HepG2 (cell line): Measurements from ENCODE around the gene SENP5. TPM values are rescaled to one million over a fixed set of nuclear protein-coding genes. Genes with fewer than 3 reads are reported as not detected.
A peak's percentile ranks its signal among the peaks of the same experiment; 100 is the strongest.

Experiments
- FLYWCH1 ChIP-seq: sonication (generic); formaldehyde crosslinking; IDR thresholded peaks from 2 replicates; pipeline ENCODE4 v1.8.1; 2023; ENCODE audit warnings: mild to moderate bottlenecking, missing genetic modification reagents
- GTF2F1 ChIP-seq: fragments of 150-350 bp; IDR thresholded peaks from 2 replicates; pipeline ENCODE4 v1.6.1; 2014; ENCODE audit warnings: low read length
- HNRNPL ChIP-seq: fragments of 200-400 bp; formaldehyde crosslinking; IDR thresholded peaks from 2 replicates; pipeline ENCODE4 v1.6.1; 2017; ENCODE audit warnings: mild to moderate bottlenecking, low read depth, low read length
- HOXA5 ChIP-seq: sonication (generic); formaldehyde crosslinking; IDR thresholded peaks from 2 replicates; pipeline ENCODE4 v1.4.0; 2020; ENCODE audit warnings: missing genetic modification reagents
- JUN ChIP-seq: sonication (generic); formaldehyde crosslinking; IDR thresholded peaks from 2 replicates; pipeline ENCODE4 v1.4.0; 2020; ENCODE audit warnings: mild to moderate bottlenecking, missing genetic modification reagents
- KAT2B ChIP-seq: fragments of 150-350 bp; IDR thresholded peaks from 2 replicates; pipeline ENCODE4 v1.6.1; 2014; ENCODE audit warnings: low read depth, low read length, borderline replicate concordance
- MIXL1 ChIP-seq: IDR thresholded peaks from 2 replicates; pipeline ENCODE4 v1.6.1; 2016
- MTF2 ChIP-seq: sonication (generic); formaldehyde crosslinking; IDR thresholded peaks from 2 replicates; pipeline ENCODE4 v1.5.0; 2020; ENCODE audit warnings: missing genetic modification reagents, borderline replicate concordance
- POGZ ChIP-seq: sonication (generic); formaldehyde crosslinking; IDR thresholded peaks from 2 replicates; pipeline ENCODE4 v1.4.0; 2020; ENCODE audit warnings: mild to moderate bottlenecking, missing genetic modification reagents
- POLR2A ChIP-seq, 2 experiments: IDR thresholded peaks; 2 replicates each; pipeline ENCODE4 v1.6.1; 2011; ENCODE audit warnings: low read depth in 2 of 2, low read length in 2 of 2, mild to moderate bottlenecking in 1 of 2, moderate library complexity in 1 of 2; ENCODE audit not compliant: insufficient read depth in 1 of 2
- REXO4 ChIP-seq: sonication (generic); formaldehyde crosslinking; IDR thresholded peaks from 2 replicates; pipeline ENCODE4 v1.8.0; 2022; ENCODE audit warnings: missing genetic modification reagents, mild to moderate bottlenecking, borderline replicate concordance
- SALL2 ChIP-seq: sonication (generic); formaldehyde crosslinking; IDR thresholded peaks from 2 replicates; pipeline ENCODE4 v1.8.1; 2023; ENCODE audit warnings: mild to moderate bottlenecking, missing genetic modification reagents, inconsistent platforms
- STAT5B ChIP-seq: sonication (generic); formaldehyde crosslinking; IDR thresholded peaks from 2 replicates; pipeline ENCODE4 v1.4.0; 2020; ENCODE audit warnings: missing genetic modification reagents
- YEATS4 ChIP-seq: sonication (generic); formaldehyde crosslinking; IDR thresholded peaks from 2 replicates; pipeline ENCODE4 v1.4.0; 2020; ENCODE audit warnings: missing genetic modification reagents, borderline replicate concordance
- YY1 ChIP-seq: IDR thresholded peaks from 2 replicates; pipeline ENCODE4 v1.6.1; 2011; ENCODE audit warnings: low read length, low read depth, moderate library complexity, mild to moderate bottlenecking; ENCODE audit not compliant: insufficient read depth, insufficient replicate concordance
- ZFP1 ChIP-seq: IDR thresholded peaks from 2 replicates; pipeline ENCODE4 v1.6.1; 2016
- ZFP62 ChIP-seq: sonication (generic); formaldehyde crosslinking; IDR thresholded peaks from 2 replicates; pipeline ENCODE4 v1.4.0; 2020; ENCODE audit warnings: missing genetic modification reagents
- ZMYM2 ChIP-seq: sonication (generic); formaldehyde crosslinking; IDR thresholded peaks from 2 replicates; pipeline ENCODE4 v1.8.0; 2022; ENCODE audit warnings: mild to moderate bottlenecking, missing genetic modification reagents
- ZNF30 ChIP-seq: sonication (generic); formaldehyde crosslinking; IDR thresholded peaks from 2 replicates; pipeline ENCODE4 v1.5.0; 2020; ENCODE audit warnings: mild to moderate bottlenecking, missing genetic modification reagents
- ZNF343 ChIP-seq: sonication (generic); formaldehyde crosslinking; IDR thresholded peaks from 2 replicates; pipeline ENCODE4 v1.4.0; 2020; ENCODE audit warnings: mild to moderate bottlenecking, missing genetic modification reagents
- ZNF350 ChIP-seq: sonication (generic); formaldehyde crosslinking; IDR thresholded peaks from 2 replicates; pipeline ENCODE4 v1.4.0; 2020; ENCODE audit warnings: mild to moderate bottlenecking, low read depth, missing genetic modification reagents, borderline replicate concordance
- ZNF354B ChIP-seq: sonication (generic); formaldehyde crosslinking; IDR thresholded peaks from 2 replicates; pipeline ENCODE4 v1.8.0; 2022; ENCODE audit warnings: mild to moderate bottlenecking, missing genetic modification reagents
- ZNF644 ChIP-seq: IDR thresholded peaks from 2 replicates; pipeline ENCODE4 v1.6.1; 2016; ENCODE audit warnings: low read depth
- ZNF747 ChIP-seq: sonication (generic); formaldehyde crosslinking; IDR thresholded peaks from 2 replicates; pipeline ENCODE4 v1.8.1; 2023; ENCODE audit warnings: missing genetic modification reagents, mild to moderate bottlenecking, borderline replicate concordance
- polyA plus RNA-seq, 8 experiments: library from polyadenylated mRNA; depleted of rRNA in 3 of 8; stranded (reverse) in 7 of 8; unstranded in 1 of 8; fragments of >200 nt; fragmentation: Illumina TruSeq in 4 of 8; extraction: Trizol in 4 of 8; gene quantifications; 2 replicates each; pipeline versions ENCODE4 v1.2.1 to v1.2.3, GENCODE V29; 2011 to 2016; ENCODE audit warnings: low read depth in 4 of 8, missing spikeins in 1 of 8, mixed read lengths in 1 of 8; ENCODE audit not compliant: insufficient read depth in 1 of 8
- total RNA-seq, 5 experiments: library from RNA; depleted of rRNA; stranded (reverse); fragments of >200 nt; fragmentation: Illumina TruSeq; extraction: Trizol; gene quantifications; 2 replicates each; pipeline ENCODE4 v1.2.3, GENCODE V29; 2016; ENCODE audit warnings: low read depth in 1 of 5
- TF ChIP-seq, protein P1 (sequence below): sonication (generic); formaldehyde crosslinking; IDR thresholded peaks from 2 replicates; pipeline ENCODE4 v1.5.0; 2020; ENCODE audit warnings: mild to moderate bottlenecking, missing genetic modification reagents
- TF ChIP-seq, protein P2 (sequence below): sonication (generic); formaldehyde crosslinking; IDR thresholded peaks from 2 replicates; pipeline ENCODE4 v1.4.0; 2020; ENCODE audit warnings: missing genetic modification reagents
- TF ChIP-seq, protein P3 (sequence below): IDR thresholded peaks from 2 replicates; pipeline ENCODE4 v1.6.1; 2016; ENCODE audit warnings: missing compliant biosample characterization, missing genetic modification reagents, borderline replicate concordance
- TF ChIP-seq, protein P4 (sequence below): sonication (generic); formaldehyde crosslinking; IDR thresholded peaks from 2 replicates; pipeline ENCODE4 v1.5.0; 2020; ENCODE audit warnings: missing genetic modification reagents, mild to moderate bottlenecking, borderline replicate concordance

Gene SENP5
- total and polyA plus RNA-seq, 2 of the 13 experiments (the other 11 are each of a cell fraction or from before 2014, with no cell fraction given): 17.6 to 30.9 TPM

DNA sequence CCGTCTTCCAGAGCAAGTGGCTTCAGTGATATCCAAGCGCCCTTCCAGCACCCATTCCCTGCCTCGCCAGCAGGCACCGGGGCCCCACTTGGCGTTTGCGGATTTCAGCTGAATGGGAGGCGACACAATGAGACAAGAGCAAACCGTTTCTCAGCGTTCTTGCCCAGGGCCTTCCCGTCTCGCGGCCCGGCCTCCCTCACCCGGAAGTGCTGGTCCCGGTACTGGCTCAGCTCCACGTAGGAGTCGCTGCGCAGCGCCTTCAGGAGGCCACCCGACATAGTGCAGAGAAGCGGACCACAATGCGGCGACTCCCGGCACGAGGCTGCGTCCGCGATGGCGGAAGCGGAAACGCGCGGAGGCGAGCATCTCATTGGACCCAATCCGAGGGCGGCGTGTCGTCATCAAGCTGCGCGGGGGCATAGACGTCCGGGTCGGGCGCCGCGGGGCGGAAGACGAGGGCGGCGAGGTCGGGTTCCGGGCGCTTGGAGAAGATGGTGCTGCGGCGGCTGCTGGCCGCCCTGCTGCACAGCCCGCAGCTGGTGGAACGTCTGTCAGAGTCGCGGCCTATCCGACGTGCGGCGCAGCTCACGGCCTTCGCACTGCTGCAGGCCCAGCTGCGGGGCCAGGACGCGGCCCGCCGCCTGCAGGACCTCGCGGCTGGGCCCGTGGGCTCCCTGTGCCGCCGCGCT is 74.7 kb downstream of the SENP5 start, which contains the start of gene NCBP2 (continued):
- TF ChIP-seq ZMYM2 (CRISPR knock-in tag) (no peak), ZNF30 (peak; percentile 27; the same call in 1 of the 2 replicates), YEATS4 (peak; percentile 95), ZFP62 (CRISPR knock-in tag) (0 out of 2 replicates have a peak, but pooled peaks have one; percentile 26), ZFP1 (peak; percentile 62), ZNF343 (peak; percentile 86; the same call in 1 of the 2 replicates), GTF2F1 (no peak), ZNF354B (CRISPR knock-in tag) (no peak), SALL2 (0 out of 2 replicates have a peak, but pooled peaks have one; percentile 21), MTF2 (CRISPR knock-in tag) (peak; percentile 85; the same call in 1 of the 2 replicates), KAT2B (no peak), REXO4 (no peak), JUN (CRISPR knock-in tag) (0 out of 2 replicates have a peak, but pooled peaks have one; percentile 58), MIXL1 (CRISPR knock-in tag) (peak; percentile 81), POLR2A (IDR thresholded peaks at IDR 0.05; ENCODE audit: insufficient read depth in 1 of 2, low read depth in 2 of 2, low read length in 2 of 2) (peak in 1 of 2 experiments; percentile 84; a peak in 2 of 4 replicates), ZNF644 (CRISPR knock-in tag) (no peak), YY1 (peak; percentile 88), FLYWCH1 (no peak), ZNF747 (CRISPR knock-in tag) (peak; percentile 84; the same call in 1 of the 2 replicates), HNRNPL (0 out of 2 replicates have a peak, but pooled peaks have one; percentile 73), STAT5B (0 out of 2 replicates have a peak, but pooled peaks have one; percentile 56), POGZ (CRISPR knock-in tag) (peak; percentile 97), HOXA5 (CRISPR knock-in tag) (peak; percentile 71), ZNF350 (peak; percentile 97)
- TF ChIP-seq, protein P1, sequence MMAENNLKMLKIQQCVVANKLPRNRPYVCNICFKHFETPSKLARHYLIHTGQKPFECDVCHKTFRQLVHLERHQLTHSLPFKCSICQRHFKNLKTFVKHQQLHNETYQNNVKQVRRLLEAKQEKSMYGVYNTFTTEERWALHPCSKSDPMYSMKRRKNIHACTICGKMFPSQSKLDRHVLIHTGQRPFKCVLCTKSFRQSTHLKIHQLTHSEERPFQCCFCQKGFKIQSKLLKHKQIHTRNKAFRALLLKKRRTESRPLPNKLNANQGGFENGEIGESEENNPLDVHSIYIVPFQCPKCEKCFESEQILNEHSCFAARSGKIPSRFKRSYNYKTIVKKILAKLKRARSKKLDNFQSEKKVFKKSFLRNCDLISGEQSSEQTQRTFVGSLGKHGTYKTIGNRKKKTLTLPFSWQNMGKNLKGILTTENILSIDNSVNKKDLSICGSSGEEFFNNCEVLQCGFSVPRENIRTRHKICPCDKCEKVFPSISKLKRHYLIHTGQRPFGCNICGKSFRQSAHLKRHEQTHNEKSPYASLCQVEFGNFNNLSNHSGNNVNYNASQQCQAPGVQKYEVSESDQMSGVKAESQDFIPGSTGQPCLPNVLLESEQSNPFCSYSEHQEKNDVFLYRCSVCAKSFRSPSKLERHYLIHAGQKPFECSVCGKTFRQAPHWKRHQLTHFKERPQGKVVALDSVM (CRISPR knock-in tag): peak; percentile 84
- TF ChIP-seq, protein P2, sequence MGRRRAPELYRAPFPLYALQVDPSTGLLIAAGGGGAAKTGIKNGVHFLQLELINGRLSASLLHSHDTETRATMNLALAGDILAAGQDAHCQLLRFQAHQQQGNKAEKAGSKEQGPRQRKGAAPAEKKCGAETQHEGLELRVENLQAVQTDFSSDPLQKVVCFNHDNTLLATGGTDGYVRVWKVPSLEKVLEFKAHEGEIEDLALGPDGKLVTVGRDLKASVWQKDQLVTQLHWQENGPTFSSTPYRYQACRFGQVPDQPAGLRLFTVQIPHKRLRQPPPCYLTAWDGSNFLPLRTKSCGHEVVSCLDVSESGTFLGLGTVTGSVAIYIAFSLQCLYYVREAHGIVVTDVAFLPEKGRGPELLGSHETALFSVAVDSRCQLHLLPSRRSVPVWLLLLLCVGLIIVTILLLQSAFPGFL: peak; percentile 78; the same call in 1 of the 2 replicates
- TF ChIP-seq, protein P3, sequence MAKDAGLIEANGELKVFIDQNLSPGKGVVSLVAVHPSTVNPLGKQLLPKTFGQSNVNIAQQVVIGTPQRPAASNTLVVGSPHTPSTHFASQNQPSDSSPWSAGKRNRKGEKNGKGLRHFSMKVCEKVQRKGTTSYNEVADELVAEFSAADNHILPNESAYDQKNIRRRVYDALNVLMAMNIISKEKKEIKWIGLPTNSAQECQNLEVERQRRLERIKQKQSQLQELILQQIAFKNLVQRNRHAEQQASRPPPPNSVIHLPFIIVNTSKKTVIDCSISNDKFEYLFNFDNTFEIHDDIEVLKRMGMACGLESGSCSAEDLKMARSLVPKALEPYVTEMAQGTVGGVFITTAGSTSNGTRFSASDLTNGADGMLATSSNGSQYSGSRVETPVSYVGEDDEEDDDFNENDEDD: peak; percentile 83
- TF ChIP-seq, protein P4, sequence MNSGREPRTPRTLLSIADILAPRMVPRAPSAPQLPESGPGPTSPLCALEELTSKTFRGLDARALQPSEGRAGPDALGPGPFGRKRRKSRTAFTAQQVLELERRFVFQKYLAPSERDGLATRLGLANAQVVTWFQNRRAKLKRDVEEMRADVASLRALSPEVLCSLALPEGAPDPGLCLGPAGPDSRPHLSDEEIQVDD: no peak; the same call in 1 of the 2 replicates
